Measurements from ENCODE around the gene CABLES2.

The CABLES2 gene

DNA sequence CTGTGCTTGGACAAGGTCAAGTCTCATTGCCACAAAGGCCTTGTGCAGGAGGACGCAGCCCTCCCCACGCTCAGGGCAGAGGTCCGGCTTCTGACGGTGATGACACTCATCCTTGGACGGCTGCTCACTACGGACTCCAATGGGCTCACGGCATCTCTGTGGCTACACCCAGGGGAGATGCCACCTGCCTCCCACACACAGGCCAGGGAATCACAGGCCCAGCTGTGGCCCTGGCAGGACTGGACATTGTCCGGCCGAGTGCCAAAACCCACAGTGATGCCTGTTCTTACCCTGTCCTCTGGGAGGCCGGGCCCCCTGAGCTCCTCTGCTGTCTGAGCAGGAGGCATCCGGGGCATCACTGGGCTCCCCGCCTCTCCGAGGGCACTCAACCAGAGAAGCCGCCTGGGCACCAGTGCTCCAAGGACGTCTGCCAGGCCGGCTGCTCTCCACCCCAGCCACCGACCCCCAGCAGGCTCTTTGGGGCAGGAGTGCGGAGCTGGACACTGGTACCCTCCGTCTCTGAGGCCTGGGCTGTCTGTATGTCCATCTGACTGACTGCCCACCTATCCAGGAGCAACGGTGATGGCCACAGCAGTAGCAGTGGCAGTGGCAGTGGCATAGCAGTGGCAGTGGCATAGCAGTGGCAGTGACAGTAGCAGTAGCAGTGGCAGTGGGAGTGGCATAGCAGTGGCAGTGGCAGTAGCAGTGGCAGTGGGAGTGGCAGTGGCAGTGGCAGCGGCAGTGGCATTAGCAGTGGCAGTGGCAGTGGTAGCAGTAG, 18.4 kb upstream of the CABLES2 start (continued):
- TF ChIP-seq, protein P1, sequence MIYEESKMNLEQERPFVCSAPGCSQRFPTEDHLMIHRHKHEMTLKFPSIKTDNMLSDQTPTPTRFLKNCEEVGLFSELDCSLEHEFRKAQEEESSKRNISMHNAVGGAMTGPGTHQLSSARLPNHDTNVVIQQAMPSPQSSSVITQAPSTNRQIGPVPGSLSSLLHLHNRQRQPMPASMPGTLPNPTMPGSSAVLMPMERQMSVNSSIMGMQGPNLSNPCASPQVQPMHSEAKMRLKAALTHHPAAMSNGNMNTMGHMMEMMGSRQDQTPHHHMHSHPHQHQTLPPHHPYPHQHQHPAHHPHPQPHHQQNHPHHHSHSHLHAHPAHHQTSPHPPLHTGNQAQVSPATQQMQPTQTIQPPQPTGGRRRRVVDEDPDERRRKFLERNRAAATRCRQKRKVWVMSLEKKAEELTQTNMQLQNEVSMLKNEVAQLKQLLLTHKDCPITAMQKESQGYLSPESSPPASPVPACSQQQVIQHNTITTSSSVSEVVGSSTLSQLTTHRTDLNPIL (CRISPR knock-in tag; IDR thresholded peaks at IDR 0.05; ENCODE audit: low read depth): no peak
- TF ChIP-seq PPARA (CRISPR knock-in tag; IDR thresholded peaks at IDR 0.05; ENCODE audit: borderline replicate concordance) (no peak), ZNF70 (CRISPR knock-in tag; IDR thresholded peaks at IDR 0.05) (no peak), CSDC2 (CRISPR knock-in tag; IDR thresholded peaks at IDR 0.05) (no peak), CSRNP3 (CRISPR knock-in tag; IDR thresholded peaks at IDR 0.05) (no peak), TCF4 (CRISPR knock-in tag; IDR thresholded peaks at IDR 0.05; ENCODE audit: borderline replicate concordance) (no peak)

GRCh38 chr20:62424249-62425107, 17.4 kb upstream of the CABLES2 start:
- no peak for TF ChIP-seq RARB (CRISPR knock-in tag; IDR thresholded peaks at IDR 0.05)
- ATAC-seq: no peak

DNA sequence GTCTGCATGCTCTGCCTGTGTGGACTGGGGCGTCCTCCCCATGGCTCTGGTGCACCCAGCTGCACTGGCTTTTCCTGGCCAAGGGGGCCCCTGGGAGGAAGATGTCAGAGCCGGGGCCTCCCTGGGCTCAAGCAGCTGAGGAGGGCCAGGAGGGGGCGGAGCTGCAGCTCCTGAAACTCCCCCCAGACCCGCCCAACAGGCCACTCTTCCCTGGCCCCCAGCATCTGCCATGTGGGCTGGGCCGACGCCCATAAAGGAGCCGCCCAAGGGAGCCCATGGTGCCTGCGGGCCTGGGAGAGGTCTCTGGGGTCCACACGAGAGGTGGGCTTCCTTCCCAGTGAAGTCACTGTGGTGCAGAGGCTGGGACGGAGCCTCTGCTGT, 16.2 kb upstream of the CABLES2 start:
- TF ChIP-seq TCF4 (CRISPR knock-in tag; IDR thresholded peaks at IDR 0.05; ENCODE audit: borderline replicate concordance) (no peak), CSDC2 (CRISPR knock-in tag; IDR thresholded peaks at IDR 0.05) (no peak), BACH2 (CRISPR knock-in tag; IDR thresholded peaks at IDR 0.05; ENCODE audit: borderline replicate concordance) (no peak), ISL1 (CRISPR knock-in tag; IDR thresholded peaks at IDR 0.05) (no peak), ZNF70 (CRISPR knock-in tag; IDR thresholded peaks at IDR 0.05) (no peak), ZFP3 (CRISPR knock-in tag; IDR thresholded peaks at IDR 0.05) (no peak), SNAI2 (CRISPR knock-in tag; IDR thresholded peaks at IDR 0.05) (no peak), ZNF8 (CRISPR knock-in tag; IDR thresholded peaks at IDR 0.05) (no peak), ZFP30 (CRISPR knock-in tag; IDR thresholded peaks at IDR 0.05) (no peak), ARNTL (CRISPR knock-in tag; IDR thresholded peaks at IDR 0.05; ENCODE audit: borderline replicate concordance, low read depth) (no peak), ZC3H10 (CRISPR knock-in tag; IDR thresholded peaks at IDR 0.05) (no peak), OSR1 (CRISPR knock-in tag; IDR thresholded peaks at IDR 0.05) (no peak), CSRNP3 (CRISPR knock-in tag; IDR thresholded peaks at IDR 0.05) (no peak), ESRRG (CRISPR knock-in tag; IDR thresholded peaks at IDR 0.05) (no peak), ZNF565 (CRISPR knock-in tag; conservative IDR thresholded peaks at IDR 0.05; ENCODE audit: low read depth) (no peak), PPARA (CRISPR knock-in tag; IDR thresholded peaks at IDR 0.05; ENCODE audit: borderline replicate concordance) (no peak)
- TF ChIP-seq, protein P2, sequence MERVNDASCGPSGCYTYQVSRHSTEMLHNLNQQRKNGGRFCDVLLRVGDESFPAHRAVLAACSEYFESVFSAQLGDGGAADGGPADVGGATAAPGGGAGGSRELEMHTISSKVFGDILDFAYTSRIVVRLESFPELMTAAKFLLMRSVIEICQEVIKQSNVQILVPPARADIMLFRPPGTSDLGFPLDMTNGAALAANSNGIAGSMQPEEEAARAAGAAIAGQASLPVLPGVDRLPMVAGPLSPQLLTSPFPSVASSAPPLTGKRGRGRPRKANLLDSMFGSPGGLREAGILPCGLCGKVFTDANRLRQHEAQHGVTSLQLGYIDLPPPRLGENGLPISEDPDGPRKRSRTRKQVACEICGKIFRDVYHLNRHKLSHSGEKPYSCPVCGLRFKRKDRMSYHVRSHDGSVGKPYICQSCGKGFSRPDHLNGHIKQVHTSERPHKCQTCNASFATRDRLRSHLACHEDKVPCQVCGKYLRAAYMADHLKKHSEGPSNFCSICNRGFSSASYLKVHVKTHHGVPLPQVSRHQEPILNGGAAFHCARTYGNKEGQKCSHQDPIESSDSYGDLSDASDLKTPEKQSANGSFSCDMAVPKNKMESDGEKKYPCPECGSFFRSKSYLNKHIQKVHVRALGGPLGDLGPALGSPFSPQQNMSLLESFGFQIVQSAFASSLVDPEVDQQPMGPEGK (CRISPR knock-in tag; IDR thresholded peaks at IDR 0.05; ENCODE audit: borderline replicate concordance): no peak
- TF ChIP-seq, protein P1 (CRISPR knock-in tag; IDR thresholded peaks at IDR 0.05; ENCODE audit: low read depth): no peak
- no peak for ATAC-seq

All from SK-N-SH treated with all-trans-retinoic acid at 6 μM for 48 hours (cell line).